ENCODE measurements around the gene TMEM163.

The TMEM163 gene

DNA sequence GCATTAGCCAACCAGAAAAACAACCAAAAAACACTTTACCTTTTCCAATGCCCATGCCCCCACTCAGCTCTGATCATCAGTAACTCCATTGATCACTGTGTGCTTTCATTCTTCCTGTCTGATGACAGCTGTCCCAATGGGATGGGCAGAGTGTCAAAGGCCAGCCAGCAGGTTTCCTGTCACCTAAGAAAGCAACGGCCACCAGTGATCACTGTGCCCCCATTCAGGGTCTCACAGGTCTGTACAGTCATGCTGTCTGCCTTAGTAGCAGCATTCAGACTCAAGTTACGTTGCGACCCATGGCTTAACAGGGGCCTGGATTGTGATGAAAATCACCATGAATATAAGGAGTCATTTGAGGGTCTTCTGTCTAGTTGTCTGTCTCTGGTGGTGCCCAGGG is 280.4 kb downstream of the TMEM163 start:
- DNase-seq: no peak

DNA sequence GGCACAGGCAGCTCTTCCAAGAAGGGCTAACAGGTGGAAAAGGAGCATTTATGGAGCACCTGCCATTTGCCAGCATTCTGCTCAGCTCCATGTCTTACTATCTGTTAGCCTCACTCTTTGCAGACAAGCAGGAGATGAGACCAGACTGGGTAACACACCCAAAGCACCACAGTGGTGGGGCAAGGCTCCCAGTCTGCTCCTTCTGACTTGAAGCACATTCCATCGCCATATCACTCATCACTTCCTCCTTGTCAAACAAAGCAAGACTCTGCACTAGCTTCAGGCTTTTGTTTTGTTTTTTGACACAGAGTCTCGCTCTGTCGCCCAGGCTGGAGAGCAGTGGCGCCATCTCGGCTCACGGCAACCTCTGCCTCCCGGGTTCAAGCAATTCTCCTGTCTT is 282.1 kb downstream of the TMEM163 start:
- no peak for DNase-seq

DNA sequence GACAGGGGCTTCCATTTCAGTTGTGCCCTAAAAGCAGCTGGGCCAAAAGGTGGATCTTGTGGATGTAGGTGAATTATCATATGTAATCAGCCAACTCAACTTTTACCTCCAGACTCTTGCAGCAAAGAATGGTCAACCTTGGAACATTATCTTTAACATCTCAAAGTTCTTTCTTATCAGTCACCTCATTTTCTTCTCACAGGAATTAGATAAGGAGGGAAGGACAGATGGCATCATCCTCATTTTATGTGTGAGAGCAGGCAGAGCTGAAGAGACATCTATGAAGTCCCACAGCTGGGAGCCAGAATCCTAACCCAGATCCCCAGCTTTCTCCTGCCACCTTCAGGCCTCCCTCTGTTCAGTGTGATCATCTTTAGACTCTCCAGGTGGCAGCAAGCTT is 282.9 kb downstream of the TMEM163 start:
- DNase-seq: no peak

DNA sequence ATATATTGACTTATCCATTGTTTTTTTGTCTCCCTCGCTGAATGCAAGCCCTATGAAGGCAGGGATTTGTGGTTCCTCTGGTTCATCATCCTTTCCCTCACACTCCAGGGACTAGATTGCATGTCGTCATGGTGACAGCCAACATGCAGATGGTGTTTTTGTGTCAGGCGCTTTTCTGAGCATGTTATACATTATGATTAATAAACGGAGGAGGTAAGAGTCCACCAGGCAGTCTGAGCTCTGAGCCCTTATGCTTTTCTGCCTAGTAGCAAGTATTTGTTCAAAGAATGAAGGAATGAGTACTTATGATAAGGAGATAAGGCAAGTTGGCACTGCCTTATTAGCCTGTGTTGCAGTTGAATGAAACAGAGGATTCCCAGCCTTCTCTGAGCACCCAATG is 283.3 kb downstream of the TMEM163 start:
- peak in 1 of 51 donors; percentile 13 for DNase-seq

DNA sequence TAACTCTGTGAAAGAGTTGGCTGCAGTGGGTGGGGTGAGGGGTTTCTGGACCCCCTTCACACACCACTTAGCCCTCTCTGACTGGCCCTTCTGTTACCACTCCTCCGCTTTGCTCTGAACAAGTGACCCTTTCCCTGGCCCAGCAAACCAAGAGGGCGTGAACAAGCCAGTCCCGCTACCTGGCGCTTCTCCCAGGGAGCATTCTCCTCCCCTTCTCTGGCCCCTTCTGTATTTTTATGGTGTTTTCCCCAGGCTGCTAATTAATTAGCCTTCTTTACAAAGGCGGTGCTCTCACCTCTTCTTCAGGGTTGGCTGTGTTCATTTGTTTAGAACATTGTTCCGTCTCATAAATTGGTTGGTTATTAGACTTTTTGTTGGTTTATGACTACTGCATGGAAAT is 284.8 kb downstream of the TMEM163 start:
- peak in 1 of 51 donors; percentile 7 for DNase-seq

DNA sequence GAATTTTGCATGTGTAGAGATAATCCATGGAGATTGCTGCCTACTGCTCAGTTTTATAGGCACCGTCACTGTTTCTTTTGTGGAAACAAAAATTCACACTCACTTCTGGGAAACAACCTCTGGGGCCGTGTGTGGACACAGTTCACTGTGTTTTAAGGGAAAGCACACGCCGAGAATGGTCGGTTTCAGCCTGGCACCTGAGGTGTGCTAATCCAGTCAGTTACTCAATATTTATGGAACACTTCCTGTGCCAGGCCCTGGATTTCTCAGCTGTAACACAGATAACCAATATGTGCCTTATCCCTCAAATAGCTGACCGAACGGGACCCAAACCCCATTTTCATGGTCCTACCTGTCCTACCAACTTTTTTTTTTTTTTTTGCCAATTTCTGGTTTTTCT is 285.3 kb downstream of the TMEM163 start:
- DNase-seq: no peak

DNA sequence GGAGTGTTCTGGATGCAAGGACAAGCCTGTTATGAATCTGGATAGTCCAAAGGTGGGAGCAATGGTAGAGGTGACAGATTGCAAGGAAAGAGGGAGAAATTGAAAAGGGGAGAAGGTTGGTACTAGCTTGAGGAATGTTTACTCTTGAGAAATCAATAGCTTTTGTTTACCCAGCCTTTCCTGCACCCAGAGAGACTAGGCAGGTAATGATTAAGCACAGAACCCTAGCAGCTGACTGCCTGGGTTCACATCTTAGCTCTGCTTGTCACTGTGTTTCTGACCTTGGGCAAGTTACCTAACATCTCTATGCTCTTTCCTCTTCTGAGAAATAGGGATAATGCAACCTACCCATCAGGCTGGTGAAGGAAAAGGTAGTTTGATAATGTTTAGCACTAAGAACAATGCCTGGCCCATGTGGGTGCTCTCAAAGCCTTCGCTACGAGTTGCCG is 286.3 kb downstream of the TMEM163 start:
- no peak for DNase-seq

DNA sequence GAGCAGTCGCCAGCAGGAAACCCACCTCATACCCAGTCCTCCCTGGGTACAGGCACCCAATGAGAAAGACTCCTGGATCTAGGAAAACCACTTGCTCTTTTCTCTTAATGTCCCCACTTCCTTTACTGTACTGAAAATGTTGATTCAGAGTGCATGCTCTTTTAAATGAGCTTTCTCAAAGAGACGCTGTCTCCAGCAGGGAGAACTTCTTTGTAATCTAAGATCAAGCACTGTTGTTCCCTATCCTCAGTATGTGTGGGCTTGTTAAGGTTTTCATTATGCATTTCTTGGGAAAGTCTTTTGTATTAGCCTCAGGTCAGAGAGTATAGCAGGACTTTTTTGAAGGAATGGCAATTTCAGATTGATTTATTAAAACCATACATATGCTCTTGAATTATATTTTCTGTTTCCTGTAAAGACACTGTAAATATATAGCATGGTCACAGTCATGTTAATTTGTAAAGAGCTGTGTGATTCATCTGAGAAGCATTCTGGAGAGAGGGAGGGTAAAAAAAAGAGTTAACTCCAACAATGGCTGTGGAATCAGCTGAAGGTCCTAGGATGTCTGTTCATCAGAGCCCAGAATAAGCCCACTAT is 286.9 kb downstream of the TMEM163 start:
- DNase-seq: peak in 1 of 51 donors; percentile 9

DNA sequence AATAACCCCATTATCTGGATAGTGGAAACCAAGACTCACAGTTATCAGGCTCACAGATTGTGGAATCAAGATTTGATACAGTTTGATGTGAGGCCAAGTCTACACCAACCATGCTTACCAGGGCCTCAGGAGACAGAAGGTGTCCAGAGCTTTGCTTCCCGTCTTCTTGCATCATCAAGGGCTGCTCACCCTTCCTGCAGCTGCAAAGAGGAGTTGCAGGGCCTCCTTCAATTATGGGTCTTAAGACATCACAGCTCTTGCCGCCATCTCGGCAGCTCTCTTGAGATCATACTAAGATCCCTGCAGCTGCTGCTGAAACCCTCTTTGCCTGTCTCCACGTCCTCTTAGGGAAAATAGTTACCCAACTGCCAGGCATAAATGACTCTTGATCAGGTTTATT is 288.9 kb downstream of the TMEM163 start:
- no peak for DNase-seq

DNA sequence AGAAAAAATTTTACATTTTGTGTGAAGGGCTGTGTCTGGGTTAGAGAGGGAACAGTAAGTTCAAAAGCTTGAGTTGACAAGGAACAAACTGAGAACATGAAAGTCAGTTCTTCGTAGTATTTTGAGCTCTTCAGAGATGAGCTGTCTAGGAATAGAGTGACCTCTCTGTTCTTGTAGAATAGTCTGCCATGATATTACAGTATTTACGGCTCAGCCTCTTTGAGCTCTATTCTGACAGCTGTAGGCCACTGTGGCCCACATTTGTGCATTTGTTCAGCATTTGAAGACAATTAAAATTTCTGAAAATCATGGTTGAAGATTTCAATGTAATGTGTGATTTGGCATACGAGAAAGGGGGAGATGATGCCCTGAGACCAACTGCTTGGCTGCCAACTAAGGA is 292.1 kb downstream of the TMEM163 start:
- DNase-seq: no peak

DNA sequence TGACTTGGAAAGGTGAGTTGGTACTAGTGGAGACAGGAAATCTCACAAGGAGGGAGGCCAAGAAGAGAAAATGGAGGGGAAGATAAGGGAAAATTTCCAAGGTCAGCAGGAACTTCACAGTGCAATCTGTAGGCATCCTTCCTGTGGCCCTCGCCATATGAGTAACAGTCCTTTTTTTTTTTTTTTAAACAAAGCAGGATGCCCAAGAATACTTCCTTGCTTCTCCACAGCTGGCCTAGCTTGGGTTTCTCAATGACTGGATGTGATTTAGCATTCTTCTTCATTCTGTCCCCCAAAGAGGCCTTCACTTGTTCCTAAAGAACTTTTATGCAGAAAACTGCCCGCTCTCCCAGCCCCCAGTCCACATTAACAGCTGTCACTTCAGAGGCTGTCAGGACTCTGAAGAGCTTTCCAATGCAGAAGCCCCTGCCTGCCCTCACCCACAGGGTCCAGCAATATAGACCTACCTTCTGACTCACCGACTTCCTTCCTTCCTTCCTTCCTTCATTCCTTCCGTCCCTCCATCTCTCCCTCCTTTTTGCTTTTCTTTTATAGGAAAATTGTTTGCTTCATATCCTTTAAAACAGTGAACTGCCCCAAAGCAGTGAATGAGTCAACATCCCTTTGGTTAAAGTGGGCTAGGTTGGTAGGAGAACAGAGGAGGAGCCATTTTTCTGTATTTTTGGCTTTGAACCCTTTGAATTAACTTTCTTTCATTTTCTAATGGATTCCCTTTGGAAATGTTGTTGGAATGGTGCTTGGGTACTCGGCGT is 292.9 kb downstream of the TMEM163 start:
- DNase-seq: no peak

DNA sequence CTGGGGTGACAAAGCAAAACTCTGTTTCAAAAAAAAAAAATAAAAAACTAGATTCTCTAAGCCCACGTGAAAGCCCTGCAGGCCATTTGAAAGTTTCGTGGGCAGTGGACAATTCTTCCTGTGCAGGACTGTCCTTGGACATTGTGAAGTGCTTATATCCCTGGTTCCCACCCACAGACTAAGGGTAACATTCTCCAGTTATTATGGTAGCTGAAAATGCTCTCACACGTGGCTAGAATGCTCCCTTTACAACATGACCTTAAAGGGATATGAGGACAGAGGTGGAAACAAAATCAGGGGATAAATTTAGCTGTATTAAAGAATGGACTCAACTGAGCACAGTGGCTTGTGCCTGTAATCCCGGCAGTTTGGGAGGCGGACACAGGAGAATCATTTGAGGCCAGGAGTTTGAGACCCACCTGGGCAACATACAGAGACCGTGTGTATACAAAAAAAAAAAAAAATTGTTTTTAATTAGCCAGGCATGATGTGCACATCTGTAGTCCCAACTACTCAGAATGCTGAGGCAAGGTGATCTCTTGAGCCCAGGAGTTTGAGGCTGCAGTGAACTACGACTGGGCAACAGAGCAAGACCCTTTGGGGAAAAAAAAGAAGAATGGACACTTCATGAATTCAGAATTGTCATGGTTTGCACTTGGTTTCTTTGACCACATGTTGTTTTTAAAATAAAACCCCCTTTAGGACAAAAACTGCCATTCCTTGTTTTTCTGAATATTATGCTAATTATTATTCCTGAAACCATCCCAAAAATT is 297.1 kb downstream of the TMEM163 start:
- DNase-seq: no peak

DNA sequence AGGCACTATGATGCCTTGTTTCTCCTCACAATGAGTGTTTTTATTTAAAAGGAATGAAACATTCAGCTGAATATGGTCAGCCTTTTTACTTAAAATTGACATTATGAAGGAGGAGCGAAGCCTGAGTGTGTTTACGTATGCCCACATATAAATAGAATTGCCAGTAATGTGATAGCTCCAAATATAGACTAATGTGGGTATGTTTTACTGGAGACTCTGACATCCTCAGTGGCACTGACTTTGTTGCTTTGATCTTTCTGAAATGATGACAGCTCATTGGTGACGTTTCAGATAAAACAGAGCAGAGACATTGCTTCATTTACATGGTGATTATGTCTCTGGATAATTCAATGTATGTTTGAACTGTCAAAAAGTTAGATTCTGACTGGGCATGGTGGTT is 297.9 kb downstream of the TMEM163 start:
- no peak for DNase-seq

DNA sequence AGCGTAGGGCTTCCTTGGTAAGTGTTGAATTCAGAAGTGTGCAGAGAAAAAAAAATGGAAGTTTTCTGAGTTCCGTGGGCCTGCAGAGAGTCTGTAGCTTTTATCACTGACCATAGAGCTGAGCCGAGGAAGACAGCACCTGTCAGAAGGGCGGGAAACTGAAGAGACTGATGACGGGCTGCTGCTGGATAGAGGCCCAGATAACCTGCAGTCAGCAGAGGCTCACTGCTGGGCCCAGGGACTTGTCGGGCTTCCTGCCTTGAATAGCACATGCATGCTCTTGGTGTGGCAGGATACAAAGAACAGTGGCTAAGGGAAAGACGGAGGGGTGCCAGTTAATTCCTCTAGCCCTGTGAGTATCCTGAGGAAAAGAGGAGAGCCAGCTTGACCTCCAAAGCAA is 298.5 kb downstream of the TMEM163 start:
- DNase-seq: no peak

DNA sequence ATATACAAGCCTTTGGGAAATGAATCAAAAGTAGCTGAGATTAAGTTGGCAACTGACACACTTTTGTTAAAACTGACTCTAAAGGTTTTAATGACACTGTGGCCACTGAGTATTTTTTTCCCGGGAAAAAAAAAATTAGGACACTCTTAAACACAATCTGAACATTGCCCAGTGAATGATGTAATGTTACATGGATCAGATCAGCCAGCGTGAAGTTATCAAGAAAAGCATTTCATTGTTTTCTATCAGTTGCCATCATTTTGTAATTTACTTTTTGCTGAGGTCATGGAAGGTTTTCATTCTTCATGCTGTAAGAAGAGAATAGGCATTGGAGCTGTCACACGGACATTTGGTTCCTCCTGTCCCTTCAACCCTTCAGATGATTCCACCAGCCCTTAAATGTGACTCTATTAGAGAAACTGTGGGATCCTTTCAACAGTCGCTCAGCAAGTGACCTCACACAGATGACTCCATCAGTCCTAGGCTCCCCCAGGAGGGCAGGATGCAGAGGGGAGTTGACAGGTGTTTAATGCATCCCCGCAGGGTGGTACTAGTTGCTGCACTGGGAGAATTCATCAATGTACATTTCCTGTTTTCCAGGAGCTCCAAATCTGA is 300.7 kb downstream of the TMEM163 start:
- DNase-seq: no peak

DNA sequence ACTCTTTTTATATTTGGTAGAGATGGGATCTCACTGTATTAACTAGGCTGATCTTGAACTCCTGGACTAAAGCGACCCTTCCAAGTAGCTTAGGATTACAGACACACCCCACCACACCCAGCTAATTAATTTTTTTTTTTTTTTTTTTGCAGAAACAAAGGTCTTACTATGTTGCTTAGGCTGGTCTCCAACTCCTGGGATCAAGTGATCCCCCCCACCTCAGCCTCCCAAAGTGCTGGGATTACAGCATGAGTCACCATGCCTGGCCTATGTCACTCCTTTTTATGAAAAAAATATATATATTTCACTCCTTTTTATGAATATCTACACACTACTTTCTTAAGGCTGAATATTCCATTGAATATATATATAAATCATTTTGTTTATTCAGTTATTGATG is 302.2 kb downstream of the TMEM163 start:
- DNase-seq: no peak

DNA sequence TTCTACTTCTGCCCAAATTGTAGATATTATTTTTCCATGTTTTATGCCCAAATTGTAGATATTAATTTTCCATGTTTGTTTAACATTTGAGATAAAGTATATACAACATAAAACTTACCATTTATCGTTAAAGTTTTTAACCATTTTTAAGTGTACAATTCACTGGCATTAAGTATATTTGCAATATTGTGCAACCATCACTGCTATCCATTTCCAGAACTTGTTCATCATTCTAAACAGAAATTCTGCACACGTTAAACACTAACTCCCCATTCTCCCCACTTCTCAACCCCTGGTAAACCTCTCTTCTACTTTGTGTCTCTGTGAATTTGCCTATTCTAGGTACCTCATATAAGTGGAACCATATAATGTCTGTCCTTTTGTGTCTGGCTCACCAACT is 302.8 kb downstream of the TMEM163 start:
- DNase-seq: no peak

DNA sequence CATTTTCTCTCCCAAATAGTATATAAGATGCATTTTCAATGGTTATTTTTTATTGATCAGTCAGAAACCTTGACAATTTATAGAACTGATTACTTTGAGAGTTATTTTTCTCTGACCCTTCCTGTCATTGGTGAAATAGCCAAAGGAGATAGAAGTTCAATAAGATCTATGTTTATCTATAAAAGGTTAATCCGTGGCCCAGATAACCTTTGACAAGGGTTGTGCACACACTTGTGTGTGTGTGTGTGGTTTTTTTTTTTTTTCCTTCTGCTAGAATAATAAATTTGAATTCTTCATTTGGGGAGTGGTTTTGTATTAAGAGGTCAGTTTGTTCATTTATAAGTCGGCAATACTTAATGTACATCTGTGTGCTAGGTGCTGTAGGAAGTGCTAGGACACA is 304.9 kb downstream of the TMEM163 start:
- no peak for DNase-seq

DNA sequence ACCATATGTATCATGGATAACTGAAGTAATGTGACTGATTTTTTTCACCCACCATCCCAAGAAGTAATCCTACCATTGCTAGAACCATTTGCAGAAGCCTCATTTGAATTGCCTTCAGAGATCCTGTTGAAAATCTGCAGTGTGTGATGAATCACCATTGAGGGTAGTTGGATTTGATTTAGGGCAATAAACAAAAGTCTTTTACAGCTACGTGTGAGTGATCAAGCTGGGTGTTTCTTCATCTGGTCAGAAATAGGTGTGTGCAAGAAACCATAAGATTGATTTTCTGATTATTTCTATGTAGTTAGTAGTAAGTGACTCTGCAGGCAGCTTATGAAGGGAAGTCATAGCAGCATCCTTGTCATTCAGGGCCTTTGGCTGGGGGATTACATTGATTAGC is 305.4 kb downstream of the TMEM163 start:
- DNase-seq: peak in 1 of 51 donors; percentile 38

DNA sequence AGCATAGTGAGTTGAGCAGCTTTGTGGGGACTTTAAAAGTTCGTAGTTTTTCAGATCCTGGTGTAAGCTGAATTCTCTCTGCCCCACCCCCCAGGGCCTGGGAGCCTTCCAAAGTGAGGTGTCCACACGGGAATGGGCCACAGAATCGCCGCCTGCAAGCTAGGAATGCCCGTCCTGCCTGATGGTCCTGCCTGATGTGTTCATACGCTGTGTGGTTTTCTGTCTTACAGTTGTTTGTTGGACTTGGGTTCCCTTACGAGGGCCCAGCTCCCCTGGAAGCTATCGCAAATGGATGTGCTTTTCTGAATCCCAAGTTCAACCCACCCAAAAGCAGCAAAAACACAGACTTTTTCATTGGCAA is 306.2 kb downstream of the TMEM163 start:
- peak in 18 of 51 donors; percentile 6 to 84 (median 26) for DNase-seq

DNA sequence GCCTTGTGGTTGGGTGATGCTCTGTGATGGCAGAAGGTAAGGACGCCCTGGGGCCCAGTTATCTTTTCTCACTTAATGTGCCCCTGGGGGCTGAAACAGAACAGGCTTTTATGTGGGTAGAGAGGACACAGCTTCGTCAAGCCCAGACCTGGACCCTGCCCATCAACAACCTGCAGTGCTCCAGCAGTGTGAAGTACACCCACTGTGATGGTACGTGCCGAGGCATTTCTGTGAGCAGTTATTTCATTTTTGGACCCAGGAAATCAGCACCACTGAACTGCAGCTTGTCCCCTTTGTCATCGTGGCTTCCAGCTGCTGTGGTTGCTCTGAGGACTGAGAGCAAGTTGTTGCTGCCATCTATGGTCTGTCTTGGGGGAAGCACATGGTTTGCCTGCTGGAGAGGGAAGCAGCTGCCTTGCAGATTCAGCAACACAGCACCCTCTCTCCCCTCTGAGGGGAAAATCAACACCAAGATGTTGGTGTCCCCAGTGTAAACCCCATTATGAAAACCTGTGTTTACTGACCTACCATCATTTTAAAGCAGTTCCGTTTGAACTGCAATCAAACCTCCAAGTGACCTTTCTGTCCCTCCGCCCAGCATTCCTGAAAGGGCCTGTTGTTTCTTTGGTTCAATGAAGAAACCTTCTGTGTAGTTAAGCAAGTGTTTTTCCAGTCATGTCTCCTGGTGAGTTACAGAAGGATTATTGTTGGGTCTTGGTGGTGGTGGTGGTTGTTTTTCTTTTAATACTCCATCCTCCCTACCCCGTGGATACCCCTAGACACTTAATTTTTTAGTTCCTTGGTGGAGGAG is 306.8 kb downstream of the TMEM163 start:
- DNase-seq: peak in 48 of 51 donors; percentile 12 to 93 (median 72)

Data from hypothalamus (tissue), 51 donors.